Stimulated activated naive B cell treated with anti-CD40 and anti-IgM and Interleukin-4, amounts not matched to agents 10 μg/mL and 1 μg/mL and 100 μg/mL, for 72 hours (primary cell): ENCODE measurements around the gene SLC17A9.

Source experiments
- ATAC-seq, 2 donors: fragments of 150-1000 bp; cut with Tn5 transposase; replicated peaks; 2 replicates each; pipeline ENCODE4 v1.10.0; 2021; ENCODE audit warnings: moderate library complexity in 1 of 2
- DNase-seq: peaks from one replicate; pipeline ENCODE4 v3.0.0; 2021
- H3K27ac Mint-ChIP-seq: one replicate; pipeline ENCODE4 v1.8.0; 2022; ENCODE audit warnings: mild to moderate bottlenecking, mixed read lengths
- H3K27me3 Mint-ChIP-seq, 2 donors: one replicate each; pipeline ENCODE4 v1.8.0; 2022; ENCODE audit warnings: mixed read lengths in 2 of 2
- H3K36me3 Mint-ChIP-seq, 2 donors: one replicate each; pipeline ENCODE4 v1.8.0; 2022; ENCODE audit warnings: mixed read lengths in 2 of 2, mild to moderate bottlenecking in 1 of 2
- H3K4me1 Mint-ChIP-seq, 2 donors: one replicate each; pipeline ENCODE4 v1.8.0; 2022; ENCODE audit warnings: mixed read lengths in 2 of 2, mild to moderate bottlenecking in 1 of 2
- H3K4me3 Mint-ChIP-seq, 2 donors: one replicate each; pipeline ENCODE4 v1.8.0; 2022; ENCODE audit warnings: mild to moderate bottlenecking in 2 of 2, mixed read lengths in 2 of 2, moderate library complexity in 1 of 2
- H3K9me3 Mint-ChIP-seq, 2 donors: one replicate each; pipeline ENCODE4 v1.8.0; 2022; ENCODE audit warnings: mixed read lengths in 2 of 2, mild to moderate bottlenecking in 1 of 2

Gene SLC17A9

GRCh38 chr20:62925420-62926228 lies 26.9 kb upstream of the SLC17A9 start:
- H3K27ac Mint-ChIP-seq = peak overlapping the region; percentile 97
- ATAC-seq = peak; percentile 45 to 50
- DNase-seq = peak; percentile 39
- H3K27me3 Mint-ChIP-seq = no peaks in the 10 kb centered on the region
- H3K4me3 Mint-ChIP-seq = peak overlapping the region; percentile 94 to 95
- peaks cover 5 to 10% of the 10 kb centered on the region in 2 donors for H3K36me3 Mint-ChIP-seq
- peaks cover 41 to 74% of the 10 kb centered on the region in 2 donors for H3K4me1 Mint-ChIP-seq
- H3K9me3 Mint-ChIP-seq = no peaks in the 10 kb centered on the region

GRCh38 chr20:62926229-62927127 lies 26.0 kb upstream of the SLC17A9 start, which contains the start of gene DIDO1:
Gene DIDO1, minus strand, starts transcription at chr20:62926505.
- ATAC-seq (peak; percentile 89 to 90), DNase-seq (peak; percentile 90)
- H3K4me1 Mint-ChIP-seq = peaks cover 40 to 76% of the 10 kb centered on the region in 2 donors
- H3K36me3 Mint-ChIP-seq = peaks cover 4 to 6% of the 10 kb centered on the region in 2 donors
- no peaks in the 10 kb centered on the region for H3K27me3 Mint-ChIP-seq
- H3K9me3 Mint-ChIP-seq = no peaks in the 10 kb centered on the region
- peak within 1 kb of the TSS; percentile 94 to 95 for H3K4me3 Mint-ChIP-seq
- H3K27ac Mint-ChIP-seq = peak within 1 kb of the TSS; percentile 97

DNA sequence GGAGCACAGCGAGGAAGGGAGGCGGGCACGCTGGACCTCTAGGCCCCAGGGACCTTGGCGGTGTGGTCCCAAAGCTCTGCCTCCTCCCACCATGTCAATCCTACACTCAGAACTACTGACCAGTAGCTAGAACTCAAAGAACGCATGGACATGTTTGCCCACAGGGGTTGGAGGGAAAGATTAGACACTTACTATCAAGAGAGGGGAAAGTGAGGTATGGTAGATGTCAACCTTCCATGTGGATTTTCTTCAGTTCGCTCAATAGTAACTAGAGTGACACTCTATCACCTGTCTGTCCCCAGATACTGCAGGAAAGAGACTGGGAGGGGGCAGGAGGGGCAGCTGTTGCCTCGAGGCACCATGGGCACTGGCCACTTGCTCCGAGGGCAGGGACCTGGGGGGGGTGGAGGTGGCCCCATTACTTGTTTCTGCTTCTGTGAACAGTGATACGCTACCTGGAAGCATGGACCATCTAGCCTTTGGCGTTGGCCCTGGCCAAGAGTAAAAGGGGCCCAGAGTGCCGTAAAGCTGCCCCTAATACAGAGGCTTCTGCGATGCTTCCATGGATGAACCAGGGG lies 25.3 kb upstream of the SLC17A9 start:
- no peak overlapping the region for H3K27ac Mint-ChIP-seq
- H3K9me3 Mint-ChIP-seq = no peaks in the 10 kb centered on the region
- H3K36me3 Mint-ChIP-seq = peaks cover 4 to 6% of the 10 kb centered on the region in 2 donors
- H3K4me3 Mint-ChIP-seq = peak overlapping the region; percentile 94 to 95
- DNase-seq (no peak), ATAC-seq (no peak)
- peaks cover 43 to 81% of the 10 kb centered on the region in 2 donors for H3K4me1 Mint-ChIP-seq
- no peaks in the 10 kb centered on the region for H3K27me3 Mint-ChIP-seq

DNA sequence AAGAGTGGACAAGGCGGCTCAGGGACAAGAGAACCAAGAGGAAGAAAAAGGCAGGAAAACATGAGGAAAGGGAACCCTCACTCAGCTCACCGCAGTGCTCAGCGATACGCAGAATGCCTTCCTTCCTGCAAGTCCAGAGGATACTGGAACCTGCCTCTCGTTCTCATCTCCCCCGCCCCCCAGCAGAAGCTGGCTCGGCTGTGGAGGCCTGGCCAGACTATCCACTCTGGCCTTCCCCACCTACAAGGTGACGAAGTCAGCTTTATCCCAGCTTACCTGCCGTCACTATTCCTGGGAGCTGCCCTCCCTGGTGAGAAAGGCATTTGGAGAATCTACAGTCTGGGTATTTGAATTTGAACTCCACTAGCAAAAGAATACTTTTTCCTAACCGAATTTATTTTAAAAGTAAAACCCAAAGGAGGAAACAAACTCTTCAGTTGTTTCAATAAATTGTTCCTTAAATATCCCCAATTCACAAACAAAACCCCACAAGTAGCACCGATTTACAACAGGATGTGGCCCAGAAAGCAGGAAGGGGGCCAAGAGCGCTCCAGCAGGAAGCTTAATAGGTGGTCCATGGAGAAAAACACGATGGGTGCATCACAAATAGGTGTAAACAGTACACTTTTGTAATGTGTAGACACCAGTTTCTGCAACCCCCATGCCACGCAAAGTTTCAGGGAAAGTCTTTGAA lies 24.1 kb upstream of the SLC17A9 start:
- Mint-ChIP-seq H3K27ac (peak overlapping the region; percentile 84), H3K9me3 (no peaks in the 10 kb centered on the region), H3K4me3 (peak overlapping the region; percentile 92 to 93), H3K4me1 (peaks cover 42 to 69% of the 10 kb centered on the region in 2 donors), H3K36me3 (peaks cover 4 to 7% of the 10 kb centered on the region in 2 donors), H3K27me3 (no peaks in the 10 kb centered on the region)
- ATAC-seq (no peak), DNase-seq (no peak)

GRCh38 chr20:62929051-62929538 lies 23.4 kb upstream of the SLC17A9 start:
- DNase-seq = peak; percentile 30
- Mint-ChIP-seq H3K27ac (peak overlapping the region; percentile 91), H3K36me3 (peaks cover 4 to 8% of the 10 kb centered on the region in 2 donors), H3K9me3 (no peaks in the 10 kb centered on the region), H3K4me1 (peaks cover 40 to 64% of the 10 kb centered on the region in 2 donors), H3K4me3 (peak overlapping the region; percentile 92 to 93), H3K27me3 (no peaks in the 10 kb centered on the region)
- ATAC-seq = peak; percentile 31 to 41

DNA sequence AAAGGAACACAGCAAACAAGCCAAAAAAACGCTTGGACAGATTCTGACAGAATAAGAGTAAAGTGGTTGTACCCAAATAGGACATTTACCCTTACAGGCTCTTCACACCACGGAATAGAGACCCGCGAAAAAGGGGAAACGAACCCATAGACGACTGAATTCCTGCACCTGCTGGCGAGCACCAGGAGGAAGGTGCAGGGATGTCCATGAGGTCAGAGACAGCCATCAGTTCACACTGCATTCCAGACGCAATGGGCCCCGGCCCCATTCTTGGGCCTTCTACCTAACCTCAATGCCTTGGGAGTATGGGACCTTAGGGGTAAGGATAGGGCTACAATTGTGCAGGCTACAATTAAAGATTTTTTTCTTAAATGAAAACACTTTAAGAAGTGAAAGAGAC lies 21.0 kb upstream of the SLC17A9 start:
- Mint-ChIP-seq H3K4me1 (peaks cover 32 to 54% of the 10 kb centered on the region in 2 donors), H3K27ac (peak overlapping the region; percentile 20), H3K4me3 (no peak overlapping the region), H3K27me3 (no peaks in the 10 kb centered on the region), H3K9me3 (no peaks in the 10 kb centered on the region), H3K36me3 (peaks cover 0 to 8% of the 10 kb centered on the region in 2 donors)
- ATAC-seq (no peak), DNase-seq (no peak)

DNA sequence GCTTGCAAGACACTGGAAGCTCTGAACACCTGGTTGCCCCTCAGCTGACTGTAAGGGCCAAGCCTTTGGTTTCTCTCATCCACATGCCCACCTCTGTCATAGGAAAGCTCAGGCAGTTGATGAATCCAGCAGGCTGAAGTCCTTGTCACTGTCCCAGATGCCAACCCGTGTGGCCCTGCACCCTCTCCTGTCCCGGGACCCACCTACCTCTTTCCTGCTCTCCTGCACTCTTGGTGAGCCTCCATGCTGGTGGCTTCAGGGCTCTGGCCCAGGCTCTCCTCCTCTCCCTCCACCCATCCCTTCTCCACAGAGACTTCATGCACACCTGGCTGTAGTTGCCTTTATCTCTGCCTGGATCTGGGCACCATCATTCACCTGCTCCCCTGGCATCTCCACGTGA lies 18.5 kb upstream of the SLC17A9 start:
- H3K36me3 Mint-ChIP-seq = peaks cover 0 to 13% of the 10 kb centered on the region in 2 donors
- H3K27me3 Mint-ChIP-seq = no peaks in the 10 kb centered on the region
- H3K4me3 Mint-ChIP-seq = no peak overlapping the region
- no peak for DNase-seq
- peaks cover 20 to 34% of the 10 kb centered on the region in 2 donors for H3K4me1 Mint-ChIP-seq
- ATAC-seq = no peak
- no peaks in the 10 kb centered on the region for H3K9me3 Mint-ChIP-seq
- H3K27ac Mint-ChIP-seq = no peak overlapping the region

DNA sequence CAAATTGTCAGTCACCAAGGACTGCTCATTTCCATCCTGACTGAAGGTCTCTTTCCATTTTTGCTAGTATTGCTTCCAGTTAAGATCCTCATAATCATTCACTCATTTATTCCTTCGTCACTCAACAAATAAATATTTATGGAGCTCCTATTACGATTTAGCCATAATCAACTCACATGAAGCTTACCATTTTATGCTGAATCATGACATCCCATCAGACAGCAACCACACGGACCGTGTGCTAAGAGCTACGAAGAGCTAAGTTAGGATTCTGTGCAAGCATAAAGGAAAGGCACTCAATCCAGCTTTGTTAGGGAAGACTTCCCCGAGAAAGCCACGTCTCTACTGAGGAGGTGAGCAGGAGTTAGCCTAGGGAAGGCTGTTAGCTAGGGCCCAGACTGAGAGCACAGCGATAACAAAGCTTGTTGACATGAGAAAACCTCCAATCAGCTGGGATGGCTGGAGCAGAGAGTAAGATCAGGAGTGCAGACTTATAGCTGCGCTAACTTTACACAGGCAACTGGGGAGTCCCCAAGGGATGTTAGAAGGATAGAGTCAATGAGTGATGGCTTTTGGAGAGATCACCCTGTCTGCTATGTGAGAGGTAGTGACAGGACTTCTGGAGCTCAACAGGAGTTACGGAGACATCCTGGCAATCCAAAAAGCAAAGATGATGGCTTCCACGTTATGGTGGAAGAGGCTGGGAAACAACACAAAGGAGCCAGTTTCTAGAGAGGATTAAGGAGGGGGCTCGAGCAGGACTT lies 17.1 kb upstream of the SLC17A9 start:
- no peak overlapping the region for H3K4me3 Mint-ChIP-seq
- no peak for DNase-seq
- no peaks in the 10 kb centered on the region for H3K9me3 Mint-ChIP-seq
- peaks cover 0 to 23% of the 10 kb centered on the region in 2 donors for H3K36me3 Mint-ChIP-seq
- no peak for ATAC-seq
- peaks cover 22 to 36% of the 10 kb centered on the region in 2 donors for H3K4me1 Mint-ChIP-seq
- no peak overlapping the region for H3K27ac Mint-ChIP-seq
- H3K27me3 Mint-ChIP-seq = no peaks in the 10 kb centered on the region

DNA sequence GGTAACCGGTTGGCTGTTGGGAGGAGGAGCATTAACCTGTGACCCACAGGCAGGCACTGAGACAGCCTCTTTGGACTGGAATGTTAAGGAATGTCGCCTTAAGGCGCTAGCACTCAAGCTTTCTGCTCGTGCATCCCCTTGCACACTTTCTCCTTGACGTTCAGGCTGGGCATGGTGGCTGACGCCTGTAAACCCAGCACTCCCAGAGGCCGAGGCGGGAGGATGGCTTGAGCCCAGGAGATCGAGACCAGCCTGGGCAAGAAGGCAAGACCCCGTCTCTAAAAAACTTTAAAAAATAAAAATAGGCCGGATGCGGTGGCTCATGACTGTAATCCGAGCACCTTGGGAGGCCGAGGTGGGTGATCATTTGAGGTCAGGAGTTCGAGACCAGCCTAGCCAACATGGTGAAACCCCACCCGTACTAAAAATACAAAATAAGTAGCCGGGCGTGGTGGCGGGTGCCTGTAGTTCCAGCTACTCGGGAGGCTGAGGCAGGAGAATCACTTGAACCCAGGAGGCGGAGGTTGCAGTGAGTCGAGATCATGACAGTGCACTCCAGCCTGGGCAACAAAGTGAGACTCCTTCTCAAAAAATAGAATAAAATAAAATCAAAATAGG lies 16.4 kb upstream of the SLC17A9 start:
- DNase-seq (no peak), ATAC-seq (no peak)
- Mint-ChIP-seq H3K27me3 (no peaks in the 10 kb centered on the region), H3K9me3 (no peaks in the 10 kb centered on the region), H3K36me3 (peaks cover 0 to 23% of the 10 kb centered on the region in 2 donors), H3K27ac (peak overlapping the region; percentile 47), H3K4me3 (peak overlapping the region in 1 of 2 donors; percentile 97), H3K4me1 (peaks cover 20 to 32% of the 10 kb centered on the region in 2 donors)

GRCh38 chr20:62937268-62938104 lies 15.0 kb upstream of the SLC17A9 start:
- ATAC-seq = peak; percentile 88 to 91
- Mint-ChIP-seq H3K27me3 (no peaks in the 10 kb centered on the region), H3K36me3 (peaks cover 9 to 36% of the 10 kb centered on the region in 2 donors)

GRCh38 chr20:62938105-62938888 lies 14.2 kb upstream of the SLC17A9 start, which contains the start of gene GID8:
Gene GID8, plus strand, starts transcription at chr20:62938147. Its CDS starts 3,356 bp downstream, at chr20:62941503.
- Mint-ChIP-seq H3K27ac (peak within 1 kb of the TSS; percentile 99), H3K36me3 (peaks cover 12 to 34% of the 10 kb centered on the region in 2 donors), H3K4me1 (peaks cover 17 to 33% of the 10 kb centered on the region in 2 donors), H3K27me3 (no peaks in the 10 kb centered on the region), H3K4me3 (peak within 1 kb of the TSS in 1 of 2 donors; percentile 97), H3K9me3 (no peaks in the 10 kb centered on the region)
- no peak for DNase-seq
- peak; percentile 71 to 74 for ATAC-seq

More at GRCh38 chr20:62937268-62938104, 15.0 kb upstream of the SLC17A9 start:
- peak; percentile 96 for DNase-seq
- H3K9me3 Mint-ChIP-seq = no peaks in the 10 kb centered on the region
- H3K27ac Mint-ChIP-seq = peak overlapping the region; percentile 99
- peaks cover 21 to 33% of the 10 kb centered on the region in 2 donors for H3K4me1 Mint-ChIP-seq
- peak overlapping the region in 1 of 2 donors; percentile 97 for H3K4me3 Mint-ChIP-seq
